ENCODE measurements around the gene RIPOR1.
"Not testable (repeated sequence)": the region's sequence is repeated elsewhere in the genome, so short reads cannot be mapped to it uniquely, and the experiment has no call there.

The RIPOR1 gene, protein sequence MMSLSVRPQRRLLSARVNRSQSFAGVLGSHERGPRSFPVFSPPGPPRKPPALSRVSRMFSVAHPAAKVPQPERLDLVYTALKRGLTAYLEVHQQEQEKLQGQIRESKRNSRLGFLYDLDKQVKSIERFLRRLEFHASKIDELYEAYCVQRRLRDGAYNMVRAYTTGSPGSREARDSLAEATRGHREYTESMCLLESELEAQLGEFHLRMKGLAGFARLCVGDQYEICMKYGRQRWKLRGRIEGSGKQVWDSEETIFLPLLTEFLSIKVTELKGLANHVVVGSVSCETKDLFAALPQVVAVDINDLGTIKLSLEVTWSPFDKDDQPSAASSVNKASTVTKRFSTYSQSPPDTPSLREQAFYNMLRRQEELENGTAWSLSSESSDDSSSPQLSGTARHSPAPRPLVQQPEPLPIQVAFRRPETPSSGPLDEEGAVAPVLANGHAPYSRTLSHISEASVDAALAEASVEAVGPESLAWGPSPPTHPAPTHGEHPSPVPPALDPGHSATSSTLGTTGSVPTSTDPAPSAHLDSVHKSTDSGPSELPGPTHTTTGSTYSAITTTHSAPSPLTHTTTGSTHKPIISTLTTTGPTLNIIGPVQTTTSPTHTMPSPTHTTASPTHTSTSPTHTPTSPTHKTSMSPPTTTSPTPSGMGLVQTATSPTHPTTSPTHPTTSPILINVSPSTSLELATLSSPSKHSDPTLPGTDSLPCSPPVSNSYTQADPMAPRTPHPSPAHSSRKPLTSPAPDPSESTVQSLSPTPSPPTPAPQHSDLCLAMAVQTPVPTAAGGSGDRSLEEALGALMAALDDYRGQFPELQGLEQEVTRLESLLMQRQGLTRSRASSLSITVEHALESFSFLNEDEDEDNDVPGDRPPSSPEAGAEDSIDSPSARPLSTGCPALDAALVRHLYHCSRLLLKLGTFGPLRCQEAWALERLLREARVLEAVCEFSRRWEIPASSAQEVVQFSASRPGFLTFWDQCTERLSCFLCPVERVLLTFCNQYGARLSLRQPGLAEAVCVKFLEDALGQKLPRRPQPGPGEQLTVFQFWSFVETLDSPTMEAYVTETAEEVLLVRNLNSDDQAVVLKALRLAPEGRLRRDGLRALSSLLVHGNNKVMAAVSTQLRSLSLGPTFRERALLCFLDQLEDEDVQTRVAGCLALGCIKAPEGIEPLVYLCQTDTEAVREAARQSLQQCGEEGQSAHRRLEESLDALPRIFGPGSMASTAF
- total RNA-seq, result 14.2 to 18.3 reads per million in 2 donors

GRCh38 chr16:67528222-67528869, at the start of gene RIPOR1:
Gene RIPOR1 (plus strand): TSS chr16:67528829. CDS start chr16:67538447, 9,618 bp downstream.
- DNase-seq, result peak; percentile 50

- DNase-seq, result peak; percentile 99
Observed at GRCh38 chr16:67480833-67481560, 47.6 kb upstream of the RIPOR1 start, which contains the start of gene ATP6V0D1. Gene ATP6V0D1 (minus strand): TSS chr16:67481157. CDS start chr16:67481086, 71 bp downstream.

- DNase-seq, result peak; percentile 27
Observed at GRCh38 chr16:67481561-67482232, 46.9 kb upstream of the RIPOR1 start.

GRCh38 chr16:67482233-67482924, 46.2 kb upstream of the RIPOR1 start:
- DNase-seq, result no peak

GRCh38 chr16:67483150-67483549, 45.5 kb upstream of the RIPOR1 start, which contains the start of gene AGRP:
Gene AGRP (minus strand): TSS chr16:67483547. CDS start chr16:67483398, 149 bp downstream.
- DNase-seq, result no peak

- DNase-seq, result no peak
Observed at GRCh38 chr16:67483731-67484525, 44.7 kb upstream of the RIPOR1 start.

DNA sequence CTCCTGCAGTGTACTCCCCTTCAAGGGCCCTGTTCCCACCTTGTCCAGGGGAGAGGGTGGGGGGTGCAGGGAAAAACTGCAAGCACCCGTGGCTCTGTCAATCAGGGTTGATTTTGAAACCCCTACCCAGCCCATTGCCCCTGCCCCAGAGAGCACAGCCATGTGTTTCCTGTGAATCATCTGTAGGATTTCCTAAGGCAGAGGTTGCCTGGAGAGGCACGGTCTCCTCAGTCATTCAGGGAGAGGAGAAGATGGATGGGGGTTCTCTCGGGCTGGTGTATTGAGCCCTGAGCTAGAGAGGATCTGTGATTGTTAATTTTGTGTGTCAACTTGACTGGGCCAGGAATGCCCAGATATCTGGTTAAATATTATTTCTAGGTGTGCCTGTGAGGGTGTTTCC, 41.8 kb upstream of the RIPOR1 start:
- no peak for DNase-seq

DNA sequence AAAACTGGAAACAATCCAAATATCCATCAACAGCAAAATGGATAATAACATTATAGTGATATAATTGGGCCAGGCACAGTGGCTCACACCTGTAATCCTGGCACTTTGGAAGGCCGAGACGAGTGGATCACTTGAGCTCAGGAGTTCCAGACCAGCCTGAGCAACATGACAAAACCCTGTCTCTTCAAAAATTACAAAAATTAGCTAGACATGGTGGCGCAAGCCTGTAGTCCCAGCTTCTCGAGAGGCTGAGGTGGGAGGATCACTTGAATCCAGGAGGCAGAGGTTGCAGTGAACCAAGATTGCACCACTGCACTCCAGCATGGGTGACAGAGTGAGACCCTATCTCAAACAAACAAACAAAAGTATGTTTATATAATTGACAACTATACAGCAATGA, 41.1 kb upstream of the RIPOR1 start:
- not testable (repeated sequence) for DNase-seq

GRCh38 chr16:67489401-67490083, 39.1 kb upstream of the RIPOR1 start:
- DNase-seq, result no peak

DNA sequence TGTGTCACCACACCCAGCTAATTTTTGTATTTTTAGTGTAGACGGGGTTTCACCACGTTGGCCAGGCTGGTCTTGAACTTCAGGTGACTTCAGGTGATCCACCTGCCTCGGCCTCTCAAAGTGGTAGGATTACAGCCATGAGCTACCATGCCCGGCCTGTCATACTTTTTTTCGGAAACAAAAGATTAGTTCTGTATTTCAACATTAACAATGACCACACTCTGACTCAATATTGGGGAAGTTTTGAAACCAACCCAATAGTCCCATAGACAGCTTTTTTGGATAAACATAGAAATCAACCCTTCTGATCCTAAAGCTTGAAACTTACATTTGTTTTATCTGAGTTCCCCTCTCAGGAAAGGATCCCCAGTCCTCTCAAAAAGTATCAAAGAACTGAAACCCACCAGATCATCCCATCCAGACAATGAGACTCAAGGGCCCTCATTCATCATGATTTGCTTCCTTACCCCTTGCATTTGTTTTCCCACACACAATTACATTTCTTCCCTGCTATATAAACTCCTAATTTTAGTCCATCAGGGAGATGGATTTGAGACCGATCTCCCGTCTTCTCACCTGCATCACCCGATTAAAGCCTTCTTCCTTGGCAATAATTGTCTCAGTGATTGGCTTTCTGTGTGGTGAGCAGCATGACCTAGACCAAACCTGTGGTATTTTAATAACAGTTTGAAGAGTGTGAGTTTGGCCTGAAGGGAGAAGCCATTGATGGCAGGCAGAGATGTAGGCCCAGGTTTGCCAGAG, 38.1 kb upstream of the RIPOR1 start:
- DNase-seq, result no peak

DNA sequence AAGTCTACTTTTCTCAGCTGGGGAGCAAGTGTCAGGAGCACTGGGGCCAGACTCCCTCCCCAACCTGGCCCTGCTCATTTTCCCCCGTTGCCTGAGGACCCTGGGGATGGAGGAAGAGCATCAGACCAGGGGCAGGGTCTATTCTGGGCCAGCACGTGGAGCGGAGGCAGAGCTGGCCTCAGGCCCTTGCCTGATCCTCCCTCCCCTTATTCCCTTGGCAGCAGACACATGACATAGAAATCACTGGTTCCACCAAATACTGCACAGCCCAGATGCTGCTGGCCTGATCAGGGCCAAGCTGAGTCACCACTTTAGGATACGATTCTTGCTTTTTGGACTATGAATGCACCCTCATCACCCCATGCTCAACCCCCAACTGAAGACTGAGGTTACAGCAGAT, 29.5 kb upstream of the RIPOR1 start:
- DNase-seq, result no peak

- DNase-seq, result no peak
Observed at GRCh38 chr16:67504031-67505021, 24.3 kb upstream of the RIPOR1 start.

DNA sequence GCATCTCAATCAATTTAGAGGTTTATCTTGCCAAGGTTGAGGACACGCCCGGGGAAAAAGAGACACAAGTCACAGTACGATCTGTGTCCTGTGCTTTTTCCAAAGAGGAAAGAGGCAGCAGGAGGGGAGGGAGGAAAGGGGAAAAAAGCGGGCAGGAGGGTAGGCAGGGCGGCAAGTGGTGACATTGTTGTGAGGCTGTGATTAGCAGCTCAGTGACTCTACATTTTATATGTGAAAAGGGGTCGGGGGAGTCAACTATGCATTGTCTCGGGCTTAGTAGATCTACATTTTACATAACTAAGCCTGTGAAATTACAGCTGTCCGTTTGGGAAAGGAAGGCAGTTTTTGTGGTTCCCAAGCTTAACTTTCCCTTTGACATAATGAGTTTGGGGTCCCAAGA, 22.2 kb upstream of the RIPOR1 start:
- DNase-seq, result no peak

- DNase-seq, result no peak
Observed at GRCh38 chr16:67509016-67509415, 19.6 kb upstream of the RIPOR1 start.

- DNase-seq, result not testable (repeated sequence)
Observed at GRCh38 chr16:67513892-67514291, 14.7 kb upstream of the RIPOR1 start.

GRCh38 chr16:67514382-67514828, 14.2 kb upstream of the RIPOR1 start:
- peak; percentile 76 for DNase-seq
